HCT116 (cell line): ENCODE measurements around the gene CD58. TPM values are rescaled to one million over a fixed set of nuclear protein-coding genes. Genes with fewer than 3 reads are reported as not detected.

Experiments
- ATAC-seq: fragments of 200-7000 bp; cut with Tn5 transposase; 2 replicates; pipeline ENCODE4 v1.9.1; 2020; ENCODE audit warnings: mild to moderate bottlenecking, moderate library complexity
- BruUV-seq: library from RNA; stranded (reverse); fragments of 400-500 nt; replicated peaks from 2 replicates; lab custom pipeline; 2021; lab: Mats Ljungman, UMichigan
- CTCF ChIA-PET: fragments of 300-600 bp; sonication (Branson Sonifier 250); formaldehyde crosslinking; loops from one replicate; lab custom pipeline; 2021; ENCODE audit warnings: antibody characterized with exemption; lab: Charles Lee
- POLR2A ChIA-PET: fragments of 300-600, 350-600 bp; sonication (Branson Sonifier 250); formaldehyde crosslinking; loops from one replicate; lab custom pipeline; 2021; ENCODE audit warnings: antibody characterized with exemption; lab: Charles Lee
- RAD21 ChIA-PET, 2 experiments: fragments of 300-600 bp; sonication (Branson Sonifier 250); formaldehyde crosslinking; loops; one replicate each; lab custom pipeline; 2023; ENCODE audit warnings: low total read pairs in 2 of 2; ENCODE audit not compliant: uncharacterized antibody in 2 of 2, unreplicated experiment in 2 of 2, low non-redundant PET in 1 of 2; lab: Charles Lee
- DNase-seq: peaks from one replicate; pipeline ENCODE4 v3.0.0-alpha.2; 2010; ENCODE audit warnings: low read depth, low spot score
- H2AFZ ChIP-seq: fragments of 200-600 bp; shearing (Covaris generic), sonication (generic); 2 replicates; pipeline ENCODE4 v1.6.1; 2017; ENCODE audit warnings: low read depth, mixed run types, mixed read lengths, antibody characterized with exemption, low read length; ENCODE audit not compliant: poor library complexity, severe bottlenecking
- H3K27ac ChIP-seq: 2 replicates; pipeline ENCODE4 v1.5.1; 2012; ENCODE audit warnings: low read depth, low read length
- H3K27me3 ChIP-seq: fragments of 200-600 bp; sonication (generic); 2 replicates; pipeline ENCODE4 v1.6.1; 2016; ENCODE audit warnings: mixed run types, low read length, mixed read lengths; ENCODE audit not compliant: insufficient read depth
- H3K36me3 ChIP-seq, 2 experiments: fragments of 200-500 bp in 1 of 2; fragments of 200-600 bp in 1 of 2; sonication (Bioruptor generic) in 1 of 2; sonication (generic) in 1 of 2; 2 replicates each; pipeline versions ENCODE4 v1.5.1 to v1.6.1; 2014 to 2016; ENCODE audit warnings: low read length in 2 of 2, inconsistent platforms in 1 of 2, mixed read lengths in 1 of 2, mixed run types in 1 of 2; ENCODE audit not compliant: insufficient read depth in 2 of 2, control insufficient read depth in 1 of 2
- H3K4me1 ChIP-seq, 2 experiments: fragments of 200-600 bp in 1 of 2; sonication (generic) in 1 of 2; 2 replicates each; pipeline versions ENCODE4 v1.5.1 to v1.6.1; 2012 to 2017; ENCODE audit warnings: low read length in 2 of 2, inconsistent platforms in 1 of 2, mild to moderate bottlenecking in 1 of 2, mixed read lengths in 1 of 2, mixed run types in 1 of 2, moderate library complexity in 1 of 2; ENCODE audit not compliant: insufficient read depth in 2 of 2, control insufficient read depth in 1 of 2
- H3K4me2 ChIP-seq: fragments of 200-600 bp; sonication (generic); 2 replicates; pipeline ENCODE4 v1.6.1; 2017; ENCODE audit warnings: mixed run types, low read length, mixed read lengths
- H3K4me3 ChIP-seq, 2 experiments: fragments of 200-600 bp in 1 of 2; sonication (generic) in 1 of 2; replicated peaks in 1 of 2; 2 replicates each; pipeline ENCODE4 v1.5.1; 2011 to 2016; ENCODE audit warnings: low read length in 2 of 2, control low read depth in 1 of 2, low read depth in 1 of 2, mild to moderate bottlenecking in 1 of 2, mixed read lengths in 1 of 2, mixed run types in 1 of 2
- H3K79me2 ChIP-seq: fragments of 200-600 bp; sonication (generic); 2 replicates; pipeline ENCODE4 v1.6.1; 2017; ENCODE audit warnings: mild to moderate bottlenecking, mixed run types, low read length, moderate library complexity, mixed read lengths; ENCODE audit not compliant: insufficient read depth
- H3K9ac ChIP-seq: fragments of 200-600 bp; sonication (generic); 2 replicates; pipeline ENCODE4 v1.6.1; 2016; ENCODE audit warnings: low read length, mixed read lengths
- H3K9me2 ChIP-seq: fragments of 200-600 bp; sonication (generic), shearing (Covaris generic); 2 replicates; pipeline ENCODE4 v1.6.1; 2017; ENCODE audit warnings: mixed run types, mild to moderate bottlenecking, moderate library complexity; ENCODE audit not compliant: insufficient read depth
- H3K9me3 ChIP-seq, 2 experiments: fragments of 200-500 bp in 1 of 2; fragments of 200-600 bp in 1 of 2; sonication (Bioruptor generic) in 1 of 2; sonication (generic) in 1 of 2; 2 replicates each; pipeline ENCODE4 v1.6.1; 2014 to 2017; ENCODE audit warnings: low read length in 2 of 2, mixed read lengths in 2 of 2, inconsistent platforms in 1 of 2, low read depth in 1 of 2, mild to moderate bottlenecking in 1 of 2, mixed run types in 1 of 2, moderate library complexity in 1 of 2; ENCODE audit not compliant: control insufficient read depth in 1 of 2, insufficient read depth in 1 of 2
- H4K20me1 ChIP-seq: fragments of 200-600 bp; sonication (generic), shearing (Covaris generic); 2 replicates; pipeline ENCODE4 v1.6.1; 2017; ENCODE audit warnings: mixed run types, mild to moderate bottlenecking, moderate library complexity; ENCODE audit not compliant: insufficient read depth
- CEBPB ChIP-seq: IDR thresholded peaks from 2 replicates; pipeline ENCODE4 v1.6.1; 2012; ENCODE audit warnings: low read depth
- EGR1 ChIP-seq: IDR thresholded peaks from 2 replicates; pipeline ENCODE4 v1.6.1; 2012; ENCODE audit warnings: low read depth
- ELF1 ChIP-seq: IDR thresholded peaks from 2 replicates; pipeline ENCODE4 v1.6.1; 2012; ENCODE audit warnings: low read depth, borderline replicate concordance
- EZH2phosphoT487 ChIP-seq: fragments of 200-600 bp; IDR thresholded peaks from 2 replicates; pipeline ENCODE4 v1.6.1; 2018; ENCODE audit warnings: antibody characterized with exemption, borderline replicate concordance
- POLR2A ChIP-seq: IDR thresholded peaks from 2 replicates; pipeline ENCODE4 v1.7.0; 2011; ENCODE audit warnings: borderline replicate concordance; ENCODE audit not compliant: insufficient read depth, insufficient read length; ENCODE audit errors: extremely low read depth
- POLR2AphosphoS5 ChIP-seq: IDR thresholded peaks from 2 replicates; pipeline ENCODE4 v1.6.1; 2011; ENCODE audit warnings: mild to moderate bottlenecking, low read depth, low read length, moderate library complexity
- RAD21 ChIP-seq: IDR thresholded peaks from 2 replicates; pipeline ENCODE4 v1.6.1; 2012; ENCODE audit warnings: low read depth, mild to moderate bottlenecking
- SP1 ChIP-seq: IDR thresholded peaks from 2 replicates; pipeline ENCODE4 v1.6.1; 2012; ENCODE audit warnings: low read depth
- YY1 ChIP-seq: IDR thresholded peaks from 2 replicates; pipeline ENCODE4 v1.6.1; 2011; ENCODE audit warnings: low read length, low read depth, moderate library complexity, mild to moderate bottlenecking; ENCODE audit not compliant: insufficient replicate concordance; ENCODE audit errors: extremely low read depth
- ZBTB33 ChIP-seq: IDR thresholded peaks from 2 replicates; pipeline ENCODE4 v1.6.1; 2011; ENCODE audit warnings: mild to moderate bottlenecking, low read length, moderate library complexity; ENCODE audit not compliant: insufficient replicate concordance; ENCODE audit errors: extremely low read depth
- ZNF274 ChIP-seq: fragments of 200-500 bp; sonication (Bioruptor generic); IDR thresholded peaks from 2 replicates; pipeline ENCODE4 v1.6.1; 2014; ENCODE audit warnings: mild to moderate bottlenecking, low read depth, low read length, inconsistent platforms
- intact Hi-C: fragments of 100-400 bp; cut with micrococcal nuclease; formaldehyde crosslinking; loops from 2 replicates; pipeline ENCODE4 v1.10.0; 2022
- total RNA-seq: library from RNA; stranded (reverse); gene quantifications from one replicate; pipeline ENCODE4 v1.2.1, GENCODE V29; 2021; ENCODE audit not compliant: unreplicated experiment

CD58 gene
- total RNA-seq, 1 experiment from 2014 or later = 18.0 TPM

GRCh38 chr1:116585886-116586285 is 15.1 kb upstream of the CD58 start:
- intact Hi-C loops = no loop called here
- ChIA-PET POLR2A (no interaction called here), CTCF (no interaction called here), RAD21 (no interaction called here)
- Histone ChIP-seq H3K9me2 (no peaks in the 10 kb centered on the region), H3K4me3 (no peak overlapping the region), H3K9me3 (no peaks in the 10 kb centered on the region), H3K79me2 (no peaks in the 10 kb centered on the region), H3K27me3 (no peaks in the 10 kb centered on the region), H3K4me1 (peaks cover 5 to 15% of the 10 kb centered on the region in 2 experiments; a peak in 3 of 4 replicates), H3K27ac (no peak overlapping the region), H4K20me1 (no peaks in the 10 kb centered on the region), H2AFZ (no peak overlapping the region), H3K9ac (no peak overlapping the region), H3K36me3 (no peaks in the 10 kb centered on the region), H3K4me2 (no peak overlapping the region)
- DNase-seq (no peak), ATAC-seq (no peak)
- TF ChIP-seq ZBTB33 (no peak), RAD21 (no peak), POLR2A (no peak), YY1 (no peak), SP1 (no peak), EZH2phosphoT487 (no peak), ELF1 (no peak), POLR2AphosphoS5 (no peak), CEBPB (no peak), ZNF274 (no peak), EGR1 (no peak)
- BruUV-seq = no TSS peak
